IMR-90 (cell line): ENCODE data around the gene RGS7BP.

Experiments used
- CTCF ChIP-seq: conservative IDR thresholded peaks from 2 replicates; pipeline ENCODE4 v1.5.1; 2012; ENCODE audit warnings: mild to moderate bottlenecking, low read depth, low read length, improper control_type of control experiment
- ELK1 ChIP-seq: fragments of 150-350 bp; IDR thresholded peaks from 2 replicates; pipeline ENCODE4 v1.6.1; 2016; ENCODE audit warnings: low read depth, mild to moderate bottlenecking, low read length, moderate library complexity, borderline replicate concordance
- FOS ChIP-seq: fragments of 150-350 bp; IDR thresholded peaks from 2 replicates; pipeline ENCODE4 v1.6.1; 2016; ENCODE audit warnings: low read depth, low read length
- MAZ ChIP-seq: IDR thresholded peaks from 2 replicates; pipeline ENCODE4 v1.6.1; 2012; ENCODE audit warnings: low read depth, mild to moderate bottlenecking, low read length, improper control_type of control experiment, moderate library complexity, borderline replicate concordance
- NFE2L2 ChIP-seq: fragments of 150-350 bp; IDR thresholded peaks from 2 replicates; pipeline ENCODE4 v1.6.1; 2016; ENCODE audit warnings: low read depth, mild to moderate bottlenecking, low read length
- POLR2A ChIP-seq: IDR thresholded peaks from 2 replicates; pipeline ENCODE4 v1.6.1; 2012; ENCODE audit warnings: mild to moderate bottlenecking, low read depth, low read length
- RAD21 ChIP-seq: IDR thresholded peaks from 2 replicates; pipeline ENCODE4 v1.6.1; 2012; ENCODE audit warnings: low read length, improper control_type of control experiment
- RCOR1 ChIP-seq: IDR thresholded peaks from 2 replicates; pipeline ENCODE4 v1.6.1; 2012; ENCODE audit warnings: mild to moderate bottlenecking, low read length, improper control_type of control experiment; ENCODE audit not compliant: insufficient replicate concordance
- RFX5 ChIP-seq: IDR thresholded peaks from 2 replicates; pipeline ENCODE4 v1.8.0; 2012; ENCODE audit warnings: low read depth, mild to moderate bottlenecking, low read length, moderate library complexity
- SMC3 ChIP-seq: fragments of 150-350 bp; IDR thresholded peaks from 2 replicates; pipeline ENCODE4 v1.6.1; 2016; ENCODE audit warnings: low read depth, mild to moderate bottlenecking, antibody characterized with exemption, low read length, moderate library complexity
- USF2 ChIP-seq: fragments of 150-350 bp; IDR thresholded peaks from 2 replicates; pipeline ENCODE4 v1.6.1; 2017; ENCODE audit warnings: mild to moderate bottlenecking, antibody characterized with exemption, low read length, low read depth

- TF ChIP-seq CTCF (no peak), POLR2A (no peak), RCOR1 (no peak), USF2 (no peak), MAZ (no peak), RFX5 (no peak), ELK1 (no peak), NFE2L2 (no peak), SMC3 (no peak), RAD21 (no peak), FOS (no peak)
Observed at GRCh38 chr5:64587370-64587769, 81.6 kb downstream of the RGS7BP start.
